Subcutaneous adipose tissue (tissue), 4 donors: ENCODE data around the gene ING1. TPM values are rescaled to one million over a fixed set of nuclear protein-coding genes. Genes with fewer than 3 reads are reported as not detected.

Experiments
- total RNA-seq, 4 donors: library from RNA; depleted of rRNA; stranded (reverse); fragments of >200 nt; gene quantifications; one replicate each; pipeline ENCODE4 v1.1.0, GENCODE V29; 2016
- TF ChIP-seq, protein P1 (sequence below): fragments of 450-650 bp; IDR thresholded peaks from one replicate; pipeline ENCODE4 v1.5.1; 2016; ENCODE audit warnings: low read depth, mild to moderate bottlenecking, control low read depth, antibody characterized with exemption, moderate library complexity

Gene ING1
- total RNA-seq, 4 donors from 2014 or later: 15.3 to 26.0 (median 17.6) TPM

DNA sequence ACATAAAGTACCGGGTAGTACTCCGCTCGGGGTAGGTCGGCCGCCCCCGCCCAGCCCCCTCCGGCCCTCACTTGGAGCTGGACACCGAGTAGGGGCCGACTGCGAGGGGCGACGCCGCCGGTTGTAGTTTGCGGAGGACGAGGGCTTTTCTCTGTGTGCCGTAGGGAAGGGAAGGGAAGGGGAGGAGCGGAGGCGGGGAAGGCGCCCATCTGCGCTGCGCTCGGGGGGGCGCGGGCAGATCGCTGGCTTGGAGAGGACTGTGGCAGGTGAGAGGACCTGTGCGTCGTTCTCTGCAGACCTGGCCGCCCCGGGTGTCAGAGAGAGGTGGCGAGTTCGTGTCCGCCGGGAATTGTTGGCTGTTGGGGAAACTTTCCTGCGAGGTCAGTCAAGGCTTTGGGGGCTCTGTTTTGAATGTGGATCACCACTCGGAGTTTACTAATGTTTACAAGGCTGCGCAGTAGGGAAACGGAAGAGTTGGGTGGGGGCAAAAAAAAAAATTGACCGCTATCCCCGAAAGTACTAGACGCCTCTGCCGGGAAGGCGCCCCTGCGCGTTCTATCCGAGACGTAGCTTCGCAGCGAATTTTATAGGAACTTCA, 1.4 kb downstream of the ING1 start:
- TF ChIP-seq, protein P1, sequence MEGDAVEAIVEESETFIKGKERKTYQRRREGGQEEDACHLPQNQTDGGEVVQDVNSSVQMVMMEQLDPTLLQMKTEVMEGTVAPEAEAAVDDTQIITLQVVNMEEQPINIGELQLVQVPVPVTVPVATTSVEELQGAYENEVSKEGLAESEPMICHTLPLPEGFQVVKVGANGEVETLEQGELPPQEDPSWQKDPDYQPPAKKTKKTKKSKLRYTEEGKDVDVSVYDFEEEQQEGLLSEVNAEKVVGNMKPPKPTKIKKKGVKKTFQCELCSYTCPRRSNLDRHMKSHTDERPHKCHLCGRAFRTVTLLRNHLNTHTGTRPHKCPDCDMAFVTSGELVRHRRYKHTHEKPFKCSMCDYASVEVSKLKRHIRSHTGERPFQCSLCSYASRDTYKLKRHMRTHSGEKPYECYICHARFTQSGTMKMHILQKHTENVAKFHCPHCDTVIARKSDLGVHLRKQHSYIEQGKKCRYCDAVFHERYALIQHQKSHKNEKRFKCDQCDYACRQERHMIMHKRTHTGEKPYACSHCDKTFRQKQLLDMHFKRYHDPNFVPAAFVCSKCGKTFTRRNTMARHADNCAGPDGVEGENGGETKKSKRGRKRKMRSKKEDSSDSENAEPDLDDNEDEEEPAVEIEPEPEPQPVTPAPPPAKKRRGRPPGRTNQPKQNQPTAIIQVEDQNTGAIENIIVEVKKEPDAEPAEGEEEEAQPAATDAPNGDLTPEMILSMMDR: no peak

GRCh38 chr13:110715395-110716246, 2.1 kb downstream of the ING1 start:
- TF ChIP-seq, protein P1: no peak

DNA sequence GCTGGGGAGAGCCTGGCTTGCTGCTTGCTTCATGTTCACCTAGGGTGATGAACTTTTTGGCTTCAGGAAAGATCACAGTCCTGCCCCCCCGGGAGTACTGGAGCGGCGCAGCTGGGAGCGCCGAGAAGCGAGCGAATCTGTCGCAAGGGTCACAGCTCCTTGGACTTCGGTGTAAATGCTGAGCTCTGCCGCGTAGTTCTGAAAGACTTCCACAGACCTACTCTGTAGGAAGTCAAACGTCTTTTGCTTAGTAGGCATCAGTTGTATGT, 2.7 kb downstream of the ING1 start:
- TF ChIP-seq, protein P1: no peak

DNA sequence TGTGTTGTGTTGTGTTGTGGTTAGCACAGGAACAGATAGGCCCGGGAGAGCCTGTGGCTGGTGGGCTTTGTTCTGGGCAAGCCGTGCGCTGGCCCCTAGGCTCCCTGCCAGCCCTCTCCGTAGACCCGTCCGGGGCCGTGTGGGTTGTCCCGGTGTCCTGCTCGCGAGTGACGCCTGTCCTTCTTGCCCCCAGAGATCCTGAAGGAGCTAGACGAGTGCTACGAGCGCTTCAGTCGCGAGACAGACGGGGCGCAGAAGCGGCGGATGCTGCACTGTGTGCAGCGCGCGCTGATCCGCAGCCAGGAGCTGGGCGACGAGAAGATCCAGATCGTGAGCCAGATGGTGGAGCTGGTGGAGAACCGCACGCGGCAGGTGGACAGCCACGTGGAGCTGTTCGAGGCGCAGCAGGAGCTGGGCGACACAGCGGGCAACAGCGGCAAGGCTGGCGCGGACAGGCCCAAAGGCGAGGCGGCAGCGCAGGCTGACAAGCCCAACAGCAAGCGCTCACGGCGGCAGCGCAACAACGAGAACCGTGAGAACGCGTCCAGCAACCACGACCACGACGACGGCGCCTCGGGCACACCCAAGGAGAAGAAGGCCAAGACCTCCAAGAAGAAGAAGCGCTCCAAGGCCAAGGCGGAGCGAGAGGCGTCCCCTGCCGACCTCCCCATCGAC, 5.7 kb downstream of the ING1 start:
- TF ChIP-seq, protein P1: no peak

GRCh38 chr13:110722971-110723370, 9.5 kb downstream of the ING1 start:
- TF ChIP-seq, protein P1: no peak

- TF ChIP-seq, protein P1: no peak
These were observed 10.1 kb downstream of the ING1 start for GRCh38 chr13:110723598-110723997.

GRCh38 chr13:110726726-110727125, 13.2 kb downstream of the ING1 start:
- TF ChIP-seq, protein P1: no peak
